ENCODE data around the gene WNT3A. TPM values are rescaled to one million over a fixed set of nuclear protein-coding genes. Genes with fewer than 3 reads are reported as not detected.

WNT3A gene
- total and polyA plus RNA-seq, 9 of the 15 experiments (the other 6 are each of a cell fraction or from before 2014, with no cell fraction given) = not detected

GRCh38 chr1:228082918-228083870 is 76.4 kb downstream of the WNT3A start (continued):
- TF ChIP-seq BCLAF1 (IDR thresholded peaks at IDR 0.05; ENCODE audit: borderline replicate concordance in 1 of 2, control insufficient read depth in 1 of 2, low read depth in 2 of 2, low read length in 1 of 2) (no peak), THRA (IDR thresholded peaks at IDR 0.05) (no peak), DLX4 (CRISPR knock-in tag; IDR thresholded peaks at IDR 0.05) (no peak), TAF9B (IDR thresholded peaks at IDR 0.05; ENCODE audit: partially characterized antibody) (no peak), SAFB (IDR thresholded peaks at IDR 0.05; ENCODE audit: borderline replicate concordance, low read depth, low read length) (peak; percentile 35; the same call in 1 of the 2 replicates), TCF3 (CRISPR knock-in tag; IDR thresholded peaks at IDR 0.05) (0 out of 2 replicates have a peak, but pooled peaks have one; percentile 3), PHB (CRISPR knock-in tag; IDR thresholded peaks at IDR 0.05) (peak; percentile 78; the same call in 1 of the 2 replicates), ATF1 (CRISPR knock-in tag; IDR thresholded peaks at IDR 0.05) (no peak), ATF1 (tag; IDR thresholded peaks at IDR 0.05) (peak; percentile 72; the same call in 1 of the 2 replicates), ELK3 (CRISPR knock-in tag; IDR thresholded peaks at IDR 0.05) (0 out of 2 replicates have a peak, but pooled peaks have one; percentile 35), ZNF184 (CRISPR knock-in tag; IDR thresholded peaks at IDR 0.05) (peak; percentile 40; the same call in 1 of the 2 replicates), ERF (CRISPR knock-in tag; IDR thresholded peaks at IDR 0.05) (0 out of 2 replicates have a peak, but pooled peaks have one; percentile 73), ZNF232 (CRISPR knock-in tag; IDR thresholded peaks at IDR 0.05) (0 out of 2 replicates have a peak, but pooled peaks have one; percentile 12), ETV5 (CRISPR knock-in tag; IDR thresholded peaks at IDR 0.05; ENCODE audit: low read depth) (0 out of 2 replicates have a peak, but pooled peaks have one; percentile 18), POLR2G (IDR thresholded peaks at IDR 0.05; ENCODE audit: low read depth, low read length) (peak; percentile 77), ZNF311 (CRISPR knock-in tag; IDR thresholded peaks at IDR 0.05) (no peak), XRCC3 (IDR thresholded peaks at IDR 0.05) (no peak), HMBOX1 (IDR thresholded peaks at IDR 0.05) (no peak), GABPA (tag; conservative IDR thresholded peaks at IDR 0.05; ENCODE audit: low read depth) (peak; percentile 81), RHOXF2B (CRISPR knock-in tag; conservative IDR thresholded peaks at IDR 0.05) (no peak), HNRNPL (IDR thresholded peaks at IDR 0.05; ENCODE audit: low read depth, low read length) (0 out of 2 replicates have a peak, but pooled peaks have one; percentile 3)
